Nephron (organoid): Measurements from ENCODE around the gene NSMCE1.
"Not testable (repeated sequence)": the region's sequence is repeated elsewhere in the genome, so short reads cannot be mapped to it uniquely, and the experiment has no call there.

ENCODE experiments used
- H3K27ac Mint-ChIP-seq, 3 experiments: 2 replicates each; pipeline ENCODE4 v1.8.0; 2020; ENCODE audit warnings: mixed read lengths in 3 of 3, mild to moderate bottlenecking in 2 of 3, moderate library complexity in 1 of 3
- H3K27me3 Mint-ChIP-seq: 2 replicates; pipeline ENCODE4 v1.8.0; 2021; ENCODE audit warnings: low read depth, mild to moderate bottlenecking, moderate library complexity, mixed read lengths
- H3K36me3 Mint-ChIP-seq: 2 replicates; pipeline ENCODE4 v1.8.0; 2020; ENCODE audit warnings: low read depth, mixed read lengths
- H3K4me1 Mint-ChIP-seq: 2 replicates; pipeline ENCODE4 v1.8.0; 2020; ENCODE audit warnings: mixed read lengths
- H3K4me3 Mint-ChIP-seq, 3 experiments: 2 replicates each; pipeline ENCODE4 v1.8.0; 2020; ENCODE audit warnings: mild to moderate bottlenecking in 3 of 3, mixed read lengths in 3 of 3, moderate library complexity in 2 of 3
- H3K9me3 Mint-ChIP-seq: 2 replicates; pipeline ENCODE4 v1.8.0; 2020; ENCODE audit warnings: mixed read lengths
- TF ChIP-seq, protein P1 (sequence below), 3 experiments: fragments of 200-600 bp; sonication (generic); IDR thresholded peaks; one replicate each; pipeline ENCODE4 v1.5.0; 2021; ENCODE audit warnings: antibody characterized with exemption in 3 of 3; ENCODE audit not compliant: unreplicated experiment in 3 of 3

Gene NSMCE1

DNA sequence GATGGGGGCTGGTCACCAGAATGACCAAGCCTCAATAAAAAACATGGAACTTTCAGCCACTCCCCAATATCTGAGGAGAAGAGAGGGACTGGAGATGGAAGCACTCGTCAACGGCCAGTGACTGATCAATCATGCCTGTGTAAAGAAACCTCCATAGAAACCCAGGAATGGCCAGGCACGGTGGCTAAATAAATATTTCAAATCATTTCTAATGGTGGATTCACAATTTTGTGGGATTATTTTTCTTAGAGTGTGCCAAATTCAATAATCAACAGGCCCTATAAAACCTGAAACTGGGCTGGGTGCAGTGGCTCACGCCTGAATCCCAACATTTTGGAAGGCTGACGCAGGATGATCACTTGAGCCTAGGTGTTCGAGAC lies 16.4 kb downstream of the NSMCE1 start:
- H3K27ac Mint-ChIP-seq, result no peak overlapping the region
- H3K27me3 Mint-ChIP-seq, result no peaks in the 10 kb centered on the region
- H3K9me3 Mint-ChIP-seq, result no peaks in the 10 kb centered on the region
- H3K4me1 Mint-ChIP-seq, result peaks cover 10% of the 10 kb centered on the region
- H3K36me3 Mint-ChIP-seq, result peaks cover 12% of the 10 kb centered on the region
- TF ChIP-seq, protein P1, sequence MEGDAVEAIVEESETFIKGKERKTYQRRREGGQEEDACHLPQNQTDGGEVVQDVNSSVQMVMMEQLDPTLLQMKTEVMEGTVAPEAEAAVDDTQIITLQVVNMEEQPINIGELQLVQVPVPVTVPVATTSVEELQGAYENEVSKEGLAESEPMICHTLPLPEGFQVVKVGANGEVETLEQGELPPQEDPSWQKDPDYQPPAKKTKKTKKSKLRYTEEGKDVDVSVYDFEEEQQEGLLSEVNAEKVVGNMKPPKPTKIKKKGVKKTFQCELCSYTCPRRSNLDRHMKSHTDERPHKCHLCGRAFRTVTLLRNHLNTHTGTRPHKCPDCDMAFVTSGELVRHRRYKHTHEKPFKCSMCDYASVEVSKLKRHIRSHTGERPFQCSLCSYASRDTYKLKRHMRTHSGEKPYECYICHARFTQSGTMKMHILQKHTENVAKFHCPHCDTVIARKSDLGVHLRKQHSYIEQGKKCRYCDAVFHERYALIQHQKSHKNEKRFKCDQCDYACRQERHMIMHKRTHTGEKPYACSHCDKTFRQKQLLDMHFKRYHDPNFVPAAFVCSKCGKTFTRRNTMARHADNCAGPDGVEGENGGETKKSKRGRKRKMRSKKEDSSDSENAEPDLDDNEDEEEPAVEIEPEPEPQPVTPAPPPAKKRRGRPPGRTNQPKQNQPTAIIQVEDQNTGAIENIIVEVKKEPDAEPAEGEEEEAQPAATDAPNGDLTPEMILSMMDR (IDR thresholded peaks at IDR 0.05; ENCODE audit: unreplicated experiment in 3 of 3), result no peak
- no peak overlapping the region for H3K4me3 Mint-ChIP-seq

DNA sequence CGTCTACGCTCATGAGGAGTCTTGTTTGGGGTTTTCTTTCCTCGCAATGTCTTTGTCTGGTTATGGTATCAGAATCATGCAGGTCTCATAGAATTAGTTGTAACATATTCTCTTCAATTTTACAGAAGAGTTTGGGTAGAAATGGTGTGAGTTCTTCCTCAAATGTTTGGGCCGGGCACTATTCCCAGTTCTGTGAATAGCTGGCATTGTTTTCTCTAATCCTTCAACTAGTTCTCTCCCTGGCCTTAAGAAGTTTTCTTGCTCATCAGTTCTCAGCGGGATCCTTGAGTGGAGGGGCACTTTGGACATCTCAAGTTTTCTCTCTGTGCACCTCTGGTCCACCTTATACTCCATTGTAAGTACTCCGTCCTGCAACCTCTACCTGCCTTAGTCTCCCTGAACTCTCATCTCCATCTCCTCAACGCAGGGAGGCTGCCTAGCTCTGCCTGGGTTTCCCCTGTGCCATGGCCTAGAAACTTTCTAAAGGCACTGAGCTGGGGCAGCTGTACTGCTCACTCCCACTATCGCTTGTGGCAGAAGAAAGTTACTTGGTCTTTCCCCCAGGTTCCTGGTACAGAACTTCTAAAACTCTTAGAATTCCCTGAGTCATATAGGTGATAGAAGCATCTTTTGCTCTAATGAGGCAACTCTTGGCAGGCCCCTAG lies 16.9 kb downstream of the NSMCE1 start:
- TF ChIP-seq, protein P1 (IDR thresholded peaks at IDR 0.05; ENCODE audit: unreplicated experiment in 3 of 3), result no peak
- no peaks in the 10 kb centered on the region for H3K27me3 Mint-ChIP-seq
- H3K27ac Mint-ChIP-seq, result peak overlapping the region in 1 of 3 experiments; percentile 48
- H3K4me1 Mint-ChIP-seq, result peaks cover 10% of the 10 kb centered on the region
- H3K4me3 Mint-ChIP-seq, result no peak overlapping the region
- peaks cover 12% of the 10 kb centered on the region for H3K36me3 Mint-ChIP-seq
- H3K9me3 Mint-ChIP-seq, result no peaks in the 10 kb centered on the region

DNA sequence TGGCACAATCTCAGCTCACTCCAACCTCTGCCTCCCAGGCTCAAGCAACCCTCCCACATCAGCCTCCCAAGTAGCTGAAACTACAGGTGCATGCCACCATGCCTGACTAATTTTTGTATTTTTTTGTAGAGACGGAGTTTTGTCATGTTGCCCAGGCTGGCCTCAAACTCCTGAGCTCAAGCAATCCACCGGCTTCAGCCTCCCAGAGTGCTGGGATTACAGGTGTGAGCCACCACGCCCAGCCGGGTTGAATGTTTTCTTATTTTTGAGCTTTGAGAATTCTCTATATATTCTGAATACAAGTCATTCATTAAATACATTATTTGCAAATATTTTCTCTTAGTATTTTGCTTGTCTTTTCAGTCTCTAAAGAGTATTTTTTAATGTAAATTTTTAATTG lies 19.7 kb downstream of the NSMCE1 start:
- H3K4me1 Mint-ChIP-seq, result peaks cover 29% of the 10 kb centered on the region
- H3K27ac Mint-ChIP-seq, H3K4me3 Mint-ChIP-seq, H3K27me3 Mint-ChIP-seq, H3K9me3 Mint-ChIP-seq, H3K36me3 Mint-ChIP-seq: not testable (repeated sequence)

DNA sequence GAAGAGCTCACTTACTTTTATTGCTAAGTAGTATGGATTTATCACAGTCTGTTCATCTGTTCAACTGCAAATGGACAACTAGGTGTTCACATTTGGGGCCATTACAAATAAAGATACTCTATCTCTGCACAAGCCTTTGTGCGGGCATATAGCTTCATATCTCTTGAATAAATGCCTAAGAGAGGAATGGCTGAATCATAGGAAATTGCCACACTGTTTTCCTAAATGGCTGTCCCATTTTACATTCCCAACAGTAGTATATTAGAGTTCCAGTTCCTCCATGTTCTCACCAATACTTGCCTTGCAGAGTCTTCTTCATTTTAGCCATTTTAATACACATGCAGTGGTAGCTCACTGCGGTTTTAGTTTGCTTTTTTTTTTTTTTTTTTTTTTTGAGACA lies 20.5 kb downstream of the NSMCE1 start:
- H3K27me3 Mint-ChIP-seq, result no peaks in the 10 kb centered on the region
- H3K27ac Mint-ChIP-seq, result peak overlapping the region in 2 of 3 experiments; percentile 37 to 68
- no peaks in the 10 kb centered on the region for H3K9me3 Mint-ChIP-seq
- H3K4me3 Mint-ChIP-seq, result no peak overlapping the region
- H3K4me1 Mint-ChIP-seq, result peaks cover 37% of the 10 kb centered on the region
- no peaks in the 10 kb centered on the region for H3K36me3 Mint-ChIP-seq
- TF ChIP-seq, protein P1 (IDR thresholded peaks at IDR 0.05; ENCODE audit: unreplicated experiment in 3 of 3), result no peak

DNA sequence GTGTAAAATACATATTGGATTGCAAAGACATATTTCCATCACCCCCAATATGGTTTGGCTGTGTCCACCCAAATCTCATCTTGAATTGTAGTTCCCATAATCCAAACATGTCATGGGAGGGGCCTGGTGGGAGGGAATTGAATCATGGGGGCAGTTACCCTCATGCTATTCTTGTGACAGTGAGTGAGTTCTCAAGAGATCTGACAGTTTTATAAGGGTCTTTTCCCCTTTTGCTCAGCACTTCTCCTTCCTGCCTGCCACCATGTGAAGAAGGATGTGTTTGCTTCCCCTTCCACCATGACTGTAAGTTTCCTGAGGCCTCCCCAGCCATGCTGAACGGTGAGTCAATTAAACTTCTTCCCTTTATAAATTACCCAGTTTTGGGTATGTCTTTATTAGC lies 21.5 kb downstream of the NSMCE1 start:
- H3K27ac Mint-ChIP-seq, H3K27me3 Mint-ChIP-seq, H3K9me3 Mint-ChIP-seq, H3K4me3 Mint-ChIP-seq, H3K36me3 Mint-ChIP-seq: not testable (repeated sequence)
- H3K4me1 Mint-ChIP-seq, result peaks cover 47% of the 10 kb centered on the region

DNA sequence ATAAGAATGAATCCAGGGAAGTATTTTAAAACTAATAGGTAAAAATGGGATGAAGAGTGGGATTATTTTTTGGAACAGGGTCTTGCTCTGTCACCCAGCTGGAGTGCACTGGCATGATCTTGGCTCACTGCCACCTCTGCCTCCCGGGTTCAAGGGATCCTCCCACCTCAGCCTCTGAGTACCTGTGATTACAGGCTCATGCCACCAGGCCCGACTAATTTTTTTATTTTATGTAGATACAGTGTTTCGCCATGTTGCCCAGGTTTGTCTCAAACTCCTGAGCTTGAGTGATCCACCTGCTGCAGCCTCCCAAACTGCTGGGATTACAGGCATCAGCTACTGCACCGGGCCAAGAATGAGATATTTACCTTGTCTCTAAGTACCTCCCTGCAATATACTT lies 22.1 kb downstream of the NSMCE1 start:
- no peaks in the 10 kb centered on the region for H3K9me3 Mint-ChIP-seq
- H3K4me1 Mint-ChIP-seq, result peaks cover 48% of the 10 kb centered on the region
- no peak overlapping the region for H3K4me3 Mint-ChIP-seq
- TF ChIP-seq, protein P1 (IDR thresholded peaks at IDR 0.05; ENCODE audit: unreplicated experiment in 3 of 3), result no peak
- no peaks in the 10 kb centered on the region for H3K27me3 Mint-ChIP-seq
- no peaks in the 10 kb centered on the region for H3K36me3 Mint-ChIP-seq
- H3K27ac Mint-ChIP-seq, result peak overlapping the region in 2 of 3 experiments; percentile 89 to 93
